Keratinocyte (primary cell): Measurements from ENCODE around the gene ST8SIA2.

Experiments used
- EZH2 ChIP-seq: IDR thresholded peaks from one replicate; pipeline ENCODE4 v1.6.1; 2012; ENCODE audit warnings: inconsistent platforms, mild to moderate bottlenecking, low read length, moderate library complexity
- TF ChIP-seq, protein P1 (sequence below), 3 experiments: IDR thresholded peaks in 1 of 3; conservative IDR thresholded peaks in 1 of 3; optimal IDR thresholded peaks in 1 of 3; 2 replicates in 2 of 3; 3 replicates in 1 of 3; pipeline versions ENCODE3 to v1.5.1; 2011; ENCODE audit warnings: low read length in 3 of 3, mild to moderate bottlenecking in 3 of 3, moderate library complexity in 2 of 3, control low read depth in 1 of 3, inconsistent platforms in 1 of 3; ENCODE audit not compliant: insufficient read depth in 2 of 3; ENCODE audit errors: extremely low read depth in 1 of 3

- no peak for TF ChIP-seq EZH2
- TF ChIP-seq, protein P1, sequence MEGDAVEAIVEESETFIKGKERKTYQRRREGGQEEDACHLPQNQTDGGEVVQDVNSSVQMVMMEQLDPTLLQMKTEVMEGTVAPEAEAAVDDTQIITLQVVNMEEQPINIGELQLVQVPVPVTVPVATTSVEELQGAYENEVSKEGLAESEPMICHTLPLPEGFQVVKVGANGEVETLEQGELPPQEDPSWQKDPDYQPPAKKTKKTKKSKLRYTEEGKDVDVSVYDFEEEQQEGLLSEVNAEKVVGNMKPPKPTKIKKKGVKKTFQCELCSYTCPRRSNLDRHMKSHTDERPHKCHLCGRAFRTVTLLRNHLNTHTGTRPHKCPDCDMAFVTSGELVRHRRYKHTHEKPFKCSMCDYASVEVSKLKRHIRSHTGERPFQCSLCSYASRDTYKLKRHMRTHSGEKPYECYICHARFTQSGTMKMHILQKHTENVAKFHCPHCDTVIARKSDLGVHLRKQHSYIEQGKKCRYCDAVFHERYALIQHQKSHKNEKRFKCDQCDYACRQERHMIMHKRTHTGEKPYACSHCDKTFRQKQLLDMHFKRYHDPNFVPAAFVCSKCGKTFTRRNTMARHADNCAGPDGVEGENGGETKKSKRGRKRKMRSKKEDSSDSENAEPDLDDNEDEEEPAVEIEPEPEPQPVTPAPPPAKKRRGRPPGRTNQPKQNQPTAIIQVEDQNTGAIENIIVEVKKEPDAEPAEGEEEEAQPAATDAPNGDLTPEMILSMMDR (optimal IDR thresholded peaks at IDR 0.05 in 1 of 3, IDR thresholded peaks at IDR 0.05 in 1 of 3, conservative IDR thresholded peaks at IDR 0.05 in 1 of 3; ENCODE audit: extremely low read depth in 1 of 3, insufficient read depth in 2 of 3, low read length in 3 of 3) = no peak
Observed at GRCh38 chr15:92454555-92455105, 60.9 kb downstream of the ST8SIA2 start.
